DMS114 treated with DMSO at 0.1 percent for 48 hours (cell line): ENCODE results near the gene CD81.
"Not testable (repeated sequence)": the region's sequence is repeated elsewhere in the genome, so short reads cannot be mapped to it uniquely, and the experiment has no call there.

Experiments used
- DNase-seq: peaks from one replicate; lab custom pipeline; 2025; ENCODE audit not compliant: unreplicated experiment; lab: John Stamatoyannopoulos, UW

Gene CD81

GRCh38 chr11:2355000-2355644 is 22.0 kb upstream of the CD81 start:
- no peak for DNase-seq

- DNase-seq: no peak
Measured at GRCh38 chr11:2357246-2357645, 19.9 kb upstream of the CD81 start.

GRCh38 chr11:2357651-2358050 is 19.5 kb upstream of the CD81 start:
- not testable (repeated sequence) for DNase-seq

- no peak for DNase-seq
Measured at GRCh38 chr11:2358754-2359442, 18.2 kb upstream of the CD81 start.

- no peak for DNase-seq
Measured at GRCh38 chr11:2359557-2359956, 17.6 kb upstream of the CD81 start.

DNA sequence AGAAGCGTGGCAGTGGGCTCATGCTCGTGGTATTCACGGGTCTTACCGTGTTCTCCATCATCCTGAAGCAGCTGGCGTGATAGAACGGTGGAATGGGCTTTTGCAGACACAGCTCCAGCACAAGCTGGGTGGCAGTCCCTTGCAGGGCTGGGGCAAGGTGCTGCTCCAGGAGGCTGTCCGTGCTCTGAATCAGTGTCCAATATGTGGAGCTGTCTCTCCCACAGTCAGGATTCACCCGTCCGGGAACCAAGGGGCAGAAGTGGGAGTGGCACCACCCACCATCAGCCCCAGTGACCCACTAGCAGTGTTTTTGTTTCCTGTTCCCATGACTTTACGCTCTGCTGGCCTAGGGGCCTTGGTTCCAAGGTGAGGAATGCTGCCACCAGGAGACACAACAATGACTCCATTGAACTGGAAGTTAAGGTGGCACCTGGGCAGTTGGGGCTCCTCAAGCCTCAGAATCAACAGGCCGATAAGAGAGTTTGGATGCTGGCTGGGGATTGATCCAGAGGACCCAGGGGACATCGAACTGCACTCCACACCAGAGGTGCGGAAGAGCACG is 16.9 kb upstream of the CD81 start:
- no peak for DNase-seq

DNA sequence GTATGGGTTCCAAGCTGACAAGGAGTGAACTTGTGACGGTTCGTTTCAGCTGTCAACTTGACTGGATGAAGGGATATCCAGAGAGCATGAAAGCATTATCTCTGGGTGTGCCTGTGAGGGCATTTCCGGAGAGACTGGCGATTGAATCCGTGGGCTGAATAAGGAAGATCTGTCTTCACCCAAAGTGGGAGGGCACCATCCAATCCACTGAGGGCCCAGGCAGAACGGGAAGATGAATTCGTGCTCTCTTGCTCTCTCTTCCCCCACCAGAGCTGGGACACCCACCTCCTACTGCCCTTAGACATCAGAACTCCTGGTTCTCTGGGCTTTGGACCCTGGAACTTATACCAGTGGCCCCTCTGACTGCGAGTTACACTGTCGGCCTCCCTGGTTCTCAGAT is 15.5 kb upstream of the CD81 start:
- no peak for DNase-seq

DNA sequence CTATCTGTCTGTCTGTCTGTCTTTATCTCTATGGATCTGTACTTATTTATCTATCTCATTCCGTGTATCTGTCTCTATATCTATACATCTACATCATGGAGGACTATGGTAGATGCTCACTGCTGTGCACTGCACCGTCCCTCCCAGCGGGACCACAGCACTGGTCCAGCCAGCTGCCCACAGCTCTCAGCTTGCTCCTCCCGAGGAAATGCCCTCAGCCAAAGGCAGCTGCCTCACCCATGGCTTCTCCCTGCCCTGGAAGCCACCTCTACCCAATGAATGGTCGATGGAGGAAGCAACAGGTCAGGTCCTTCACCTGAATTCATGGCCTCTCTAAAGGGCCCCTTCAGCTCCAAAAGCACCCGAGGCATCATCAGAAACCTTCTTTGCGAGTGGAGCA is 14.7 kb upstream of the CD81 start:
- DNase-seq: no peak

DNA sequence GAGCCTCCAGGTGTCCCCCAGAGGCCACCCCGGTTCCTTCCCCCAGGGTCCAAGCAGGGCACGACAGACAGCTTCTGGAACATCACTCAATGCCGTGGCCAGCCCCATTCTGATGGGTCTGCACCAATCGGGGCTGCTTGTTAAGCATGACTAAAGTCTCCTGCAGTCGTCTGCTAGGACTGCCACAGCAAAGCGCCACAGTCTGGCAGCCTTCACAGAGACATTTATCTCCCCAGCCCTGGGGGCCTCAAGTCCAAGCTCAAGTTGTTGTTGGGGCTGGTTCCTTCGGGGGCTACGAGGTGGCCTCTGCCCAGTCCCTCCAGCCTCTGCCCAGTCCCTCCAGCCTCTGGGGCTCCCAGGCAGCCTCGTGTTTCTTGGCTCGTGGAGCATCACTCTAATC is 14.0 kb upstream of the CD81 start:
- no peak for DNase-seq

DNA sequence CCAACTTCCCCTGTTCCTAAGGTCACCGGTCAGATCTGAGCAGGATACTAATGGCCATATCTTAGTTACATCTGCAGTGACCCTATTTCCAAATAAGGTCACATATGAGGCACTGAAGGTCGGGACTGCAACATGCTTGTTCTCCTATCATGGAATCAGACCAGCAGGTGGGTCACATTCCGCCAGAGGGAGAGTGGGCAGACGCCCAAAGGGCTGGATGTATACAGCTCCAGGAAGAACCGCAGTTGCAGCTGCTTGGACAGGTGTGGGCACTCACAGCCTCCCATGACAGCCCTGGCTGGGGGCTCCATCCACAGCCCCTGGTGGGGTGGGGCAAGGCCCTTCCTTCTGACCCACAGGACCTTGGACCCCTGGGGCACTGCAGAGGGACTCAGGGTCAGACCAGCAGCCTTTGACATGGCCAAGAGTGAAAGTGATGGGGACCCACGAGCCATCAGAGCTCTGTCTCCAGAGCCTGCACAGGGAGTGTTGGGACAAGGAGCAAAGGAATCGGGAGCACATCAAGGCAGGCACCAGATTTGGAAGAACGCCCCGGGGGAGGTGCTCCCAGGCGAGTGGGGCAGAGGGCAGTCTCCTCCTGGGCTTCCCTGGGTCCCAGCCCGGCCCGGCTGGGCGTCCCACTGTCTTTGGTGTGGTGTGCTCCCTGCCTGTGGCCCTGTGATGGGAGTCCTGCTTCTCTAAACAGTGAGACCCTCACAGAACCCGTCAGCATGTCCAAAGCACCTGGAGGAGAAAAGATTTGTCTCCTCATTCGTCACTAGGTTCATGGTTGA is 13.3 kb upstream of the CD81 start:
- no peak for DNase-seq

- not testable (repeated sequence) for DNase-seq
Measured at GRCh38 chr11:2364386-2364785, 12.7 kb upstream of the CD81 start.

DNA sequence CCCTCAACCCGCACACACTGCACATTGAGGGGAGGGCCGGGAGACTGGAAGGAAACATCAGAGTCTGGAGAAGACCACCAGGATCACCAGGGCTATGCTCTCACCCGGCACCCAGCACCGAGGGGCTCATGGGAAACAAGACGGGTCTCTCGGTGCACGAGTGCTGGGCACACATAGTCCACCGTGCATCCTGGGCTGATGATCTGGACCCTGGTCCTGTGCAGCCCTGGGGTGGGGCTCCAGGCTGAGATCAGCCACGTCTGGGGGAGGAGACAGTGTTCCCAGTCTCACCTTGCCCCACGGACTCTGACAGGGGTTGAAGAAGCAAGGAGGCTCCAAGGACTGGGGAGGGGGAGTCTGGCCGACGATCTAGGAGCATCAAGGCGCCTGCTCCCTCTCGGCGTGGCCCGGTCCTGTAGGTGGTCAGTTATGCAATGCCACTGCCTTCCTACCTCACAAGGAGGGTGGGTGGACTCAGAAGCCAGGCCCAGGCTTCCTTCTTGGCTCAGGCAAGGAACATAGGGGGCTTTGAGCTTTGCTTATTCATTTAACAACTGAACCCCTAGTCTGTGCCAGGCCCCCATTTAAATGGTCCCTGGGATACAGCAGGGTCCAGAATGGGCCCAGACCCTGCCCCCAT is 11.4 kb upstream of the CD81 start:
- DNase-seq: no peak

DNA sequence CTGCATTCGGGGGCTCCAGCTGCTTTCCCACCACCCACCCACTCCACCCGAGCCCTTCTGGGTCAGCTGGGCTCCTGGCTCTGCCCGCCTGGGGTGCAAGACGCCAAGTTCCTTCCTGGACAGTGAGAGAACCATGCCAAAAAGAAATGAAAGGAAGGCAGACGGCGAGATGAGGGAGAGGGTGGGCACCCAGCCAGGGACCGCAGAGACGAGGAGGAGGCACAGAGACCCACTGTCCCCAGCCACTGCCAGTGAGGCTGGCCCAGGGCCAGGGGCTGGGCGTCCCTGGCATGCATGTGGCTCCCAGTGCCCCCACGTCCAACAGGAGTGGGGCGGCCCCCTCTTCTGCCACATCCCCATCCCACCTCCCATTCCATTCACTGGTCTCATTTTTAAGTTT is 10.8 kb upstream of the CD81 start:
- no peak for DNase-seq

DNA sequence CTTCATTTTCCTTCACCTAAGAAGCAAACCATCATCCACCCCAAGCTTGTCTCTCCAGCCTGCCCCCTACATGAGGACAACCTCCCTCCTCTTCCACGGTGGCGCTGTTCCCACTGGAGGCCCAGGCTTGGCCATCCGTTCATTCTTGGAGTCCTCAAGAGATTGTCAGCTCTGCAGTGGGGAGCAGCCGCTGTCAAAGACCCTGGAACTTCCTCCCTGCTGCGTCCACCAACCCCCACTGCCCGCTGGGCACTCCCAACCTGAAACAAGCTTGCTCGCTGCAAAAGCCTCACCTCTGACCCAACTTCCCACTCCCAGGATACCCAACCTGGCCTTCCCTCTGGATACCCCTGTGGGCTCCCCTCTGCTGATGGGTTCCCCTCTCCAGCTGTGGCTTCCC is 10.4 kb upstream of the CD81 start:
- DNase-seq: no peak

DNA sequence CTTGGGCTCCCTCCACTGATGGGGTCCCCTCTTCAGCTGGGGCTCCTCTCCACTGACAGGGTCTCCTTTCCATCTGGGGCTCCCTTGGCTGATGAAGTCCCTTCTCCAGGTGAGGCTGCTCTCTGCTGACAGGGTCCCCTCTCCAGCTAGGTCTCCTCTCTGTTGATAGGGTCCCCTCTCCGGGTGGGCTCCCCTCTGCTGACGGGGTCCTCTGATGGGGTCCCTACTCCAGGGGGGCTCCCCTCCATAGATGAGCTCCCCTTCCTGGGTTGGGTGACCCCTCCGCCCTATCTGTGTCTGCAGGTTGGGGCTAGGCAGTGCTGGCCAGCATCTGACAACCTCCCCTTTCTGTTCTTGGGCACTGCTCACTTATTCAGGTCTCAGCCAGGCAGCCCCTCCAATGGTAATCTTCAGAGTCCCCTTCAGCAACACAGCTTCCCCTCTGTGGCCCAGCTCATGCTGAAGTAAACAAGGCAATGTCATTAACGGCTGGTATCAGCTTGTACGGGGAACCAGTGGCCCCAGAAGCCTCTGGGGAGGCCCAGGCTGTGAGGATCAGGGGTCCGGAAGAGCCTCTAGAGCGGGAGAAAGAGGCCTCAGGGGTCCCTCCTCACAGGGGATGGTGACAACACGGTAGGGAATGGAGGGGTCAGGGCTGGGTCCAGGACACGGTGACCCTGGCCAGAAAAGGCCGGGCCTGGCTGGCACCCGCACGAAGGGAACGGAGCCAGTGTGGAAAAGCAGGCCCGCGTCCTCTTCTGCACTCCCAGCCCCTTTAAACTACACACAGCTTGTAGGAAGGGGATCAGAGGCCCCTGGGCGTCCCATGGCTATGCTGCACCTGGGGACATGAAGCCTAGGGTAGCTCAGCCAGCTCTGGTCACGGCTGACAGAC is 9.6 kb upstream of the CD81 start:
- DNase-seq: no peak

GRCh38 chr11:2368178-2368850 is 8.8 kb upstream of the CD81 start:
- no peak for DNase-seq

DNA sequence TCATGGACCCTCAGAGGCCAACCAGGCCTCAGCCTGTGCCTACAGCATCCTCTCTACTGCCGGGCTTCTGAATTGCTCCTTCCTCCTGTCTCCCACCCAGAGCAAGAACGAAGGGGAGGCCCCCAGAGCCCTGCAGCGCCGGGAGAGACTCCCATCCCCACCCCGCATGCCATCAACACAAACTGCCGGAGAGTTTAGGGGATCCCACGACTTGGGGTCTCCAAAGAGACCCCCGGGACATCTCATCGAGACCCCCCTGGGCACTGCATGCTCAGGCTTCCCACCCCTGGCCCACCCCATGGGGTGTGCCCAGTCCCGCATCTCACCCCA is 8.3 kb upstream of the CD81 start:
- no peak for DNase-seq

GRCh38 chr11:2369320-2369719 is 7.8 kb upstream of the CD81 start:
- DNase-seq: no peak

GRCh38 chr11:2369896-2370295 is 7.2 kb upstream of the CD81 start:
- DNase-seq: no peak
